Mononuclear cell (primary cell): ENCODE data around the gene PSMA7. TPM values are rescaled to one million over a fixed set of nuclear protein-coding genes. Genes with fewer than 3 reads are reported as not detected.

Experiments used
- H3K27me3 ChIP-seq: 2 replicates; pipeline ENCODE4 v1.6.0; 2011; ENCODE audit warnings: low read length, control low read depth; ENCODE audit not compliant: insufficient read depth
- H3K4me1 ChIP-seq: 2 replicates; pipeline ENCODE4 v1.5.1; 2011; ENCODE audit warnings: mild to moderate bottlenecking, low read length, control low read depth; ENCODE audit not compliant: insufficient read depth
- H3K4me3 ChIP-seq: 2 replicates; pipeline ENCODE4 v1.5.1; 2011; ENCODE audit warnings: mild to moderate bottlenecking, low read length, moderate library complexity
- H3K9me3 ChIP-seq: 2 replicates; pipeline ENCODE4 v1.5.1; 2011; ENCODE audit warnings: low read depth, mild to moderate bottlenecking, control low read depth, low read length
- total RNA-seq: library from RNA; depleted of rRNA; stranded (reverse); fragments of >200 nt; gene quantifications from one replicate; pipeline ENCODE4 v1.2.3, GENCODE V29; 2012

The PSMA7 gene
- total RNA-seq, 1 donor = 118 TPM

DNA sequence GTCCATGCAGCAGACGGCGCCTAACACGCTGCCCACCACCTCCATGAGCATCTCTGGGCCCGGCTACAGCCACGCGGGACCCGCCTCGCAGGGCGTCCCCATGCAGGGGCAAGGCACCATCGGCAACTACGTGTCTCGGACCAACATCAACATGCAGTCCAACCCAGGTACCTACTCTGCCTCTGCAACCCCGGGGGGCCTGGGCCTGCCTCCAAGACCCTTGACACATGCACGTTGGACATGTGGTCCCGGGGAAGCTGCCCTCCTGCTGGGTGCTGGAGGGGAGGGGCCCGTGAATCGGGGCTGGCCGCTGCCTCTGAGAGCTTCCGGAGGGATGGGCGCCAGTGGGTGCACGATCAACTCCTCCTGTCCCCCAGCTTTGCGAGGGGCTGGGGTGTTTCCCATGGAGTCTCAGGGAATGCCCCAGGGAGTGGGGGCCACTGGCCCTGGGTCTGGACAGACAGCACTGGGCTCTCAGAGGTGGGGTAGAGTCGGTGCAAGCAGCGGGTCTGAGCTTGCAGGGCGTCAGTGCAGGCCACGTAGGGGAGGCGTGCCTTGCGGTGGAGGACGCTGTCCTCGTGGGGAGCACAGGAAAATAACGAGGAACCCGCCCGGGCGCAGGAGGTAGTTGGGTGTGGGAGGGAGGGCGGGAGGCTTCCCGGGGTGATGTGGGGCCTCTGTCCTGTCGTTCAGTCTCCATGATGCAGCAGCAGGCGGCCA lies 19.7 kb upstream of the PSMA7 start:
- Histone ChIP-seq H3K27me3 (no peaks in the 10 kb centered on the region), H3K9me3 (no peaks in the 10 kb centered on the region), H3K4me1 (no peaks in the 10 kb centered on the region), H3K4me3 (no peak overlapping the region)

DNA sequence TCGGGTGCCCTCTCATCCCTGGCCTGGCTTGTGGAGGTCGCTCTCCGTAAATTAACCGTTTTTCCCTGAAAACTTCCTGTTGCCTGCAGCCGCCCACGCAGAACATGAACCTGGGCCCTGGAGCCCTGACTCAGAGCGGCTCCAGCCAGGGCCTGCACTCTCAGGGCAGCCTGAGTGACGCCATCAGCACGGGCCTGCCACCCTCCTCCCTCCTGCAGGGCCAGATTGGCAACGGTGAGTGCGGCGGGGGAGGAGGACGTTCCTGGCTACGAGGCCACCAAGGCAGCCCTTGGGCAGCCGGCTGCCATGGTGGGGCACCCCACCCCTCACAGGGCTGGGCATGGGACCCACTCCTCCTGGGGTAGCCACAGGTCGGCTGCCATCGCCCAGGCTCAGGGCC lies 18.2 kb upstream of the PSMA7 start:
- no peaks in the 10 kb centered on the region for H3K27me3 ChIP-seq
- H3K4me1 ChIP-seq = peaks cover 4% of the 10 kb centered on the region
- no peaks in the 10 kb centered on the region for H3K9me3 ChIP-seq
- H3K4me3 ChIP-seq = no peak overlapping the region

DNA sequence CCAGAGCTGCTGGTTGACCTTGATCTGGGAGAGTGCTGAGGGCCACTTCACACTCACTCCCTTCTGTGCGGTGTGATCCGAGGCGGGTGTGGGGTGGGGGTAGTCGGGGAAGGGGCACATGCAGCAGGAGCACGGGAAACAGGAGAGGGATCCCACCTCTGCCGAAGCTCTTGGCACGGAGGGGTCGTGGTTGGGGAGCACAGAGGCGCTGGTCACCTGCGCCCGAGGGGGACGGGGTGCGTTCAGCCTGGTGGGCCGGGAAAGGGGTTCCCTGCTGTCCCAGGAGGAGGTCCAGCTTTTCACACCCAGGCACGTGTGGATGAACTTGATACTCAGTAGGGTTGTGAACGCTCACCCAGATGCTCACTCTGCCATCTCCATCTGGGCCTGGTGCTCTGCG lies 17.7 kb upstream of the PSMA7 start:
- Histone ChIP-seq H3K4me1 (peaks cover 4% of the 10 kb centered on the region), H3K27me3 (no peaks in the 10 kb centered on the region), H3K9me3 (no peaks in the 10 kb centered on the region), H3K4me3 (no peak overlapping the region)

DNA sequence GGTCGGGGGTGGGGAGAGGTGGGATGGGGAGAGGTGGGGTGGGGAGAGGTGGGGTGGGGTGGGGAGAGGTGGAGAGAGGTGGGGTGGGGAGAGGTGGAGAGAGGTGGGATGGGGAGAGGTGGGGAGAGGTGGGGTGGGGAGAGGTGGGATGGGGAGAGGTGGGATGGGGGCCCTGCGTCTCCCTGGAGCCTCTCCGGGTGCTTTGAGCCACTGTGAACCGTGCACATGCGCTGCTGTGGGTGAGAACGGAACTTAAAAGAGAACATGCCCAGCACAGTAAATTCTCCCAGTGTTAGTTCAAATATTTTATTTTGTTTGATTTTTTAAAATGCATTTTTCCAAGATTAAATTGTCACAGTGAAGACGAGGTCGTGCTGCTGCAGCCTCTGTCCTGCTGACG lies 17.1 kb upstream of the PSMA7 start:
- Histone ChIP-seq H3K4me1 (peaks cover 4% of the 10 kb centered on the region), H3K27me3 (no peaks in the 10 kb centered on the region), H3K4me3 (no peak overlapping the region), H3K9me3 (no peaks in the 10 kb centered on the region)

DNA sequence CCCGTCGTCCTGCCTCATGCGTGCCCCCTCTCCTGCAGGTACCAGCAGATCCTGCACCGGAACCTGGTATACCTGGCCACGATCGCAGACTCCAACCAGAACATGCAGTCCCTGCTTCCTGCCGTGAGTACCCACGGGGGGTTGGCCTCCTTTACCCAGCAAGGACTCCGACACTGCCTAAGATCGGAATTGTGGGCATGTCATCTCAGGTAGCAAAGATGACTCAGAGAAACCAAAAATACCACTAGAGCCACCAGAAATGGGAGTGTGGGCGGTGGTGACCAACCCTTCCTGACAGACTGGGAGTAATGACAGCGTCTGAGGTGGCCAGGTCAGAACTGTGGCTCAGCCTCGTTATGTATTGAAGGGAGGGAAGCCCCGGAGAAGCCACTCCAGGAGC lies 16.6 kb upstream of the PSMA7 start:
- Histone ChIP-seq H3K4me3 (no peak overlapping the region), H3K9me3 (no peaks in the 10 kb centered on the region), H3K27me3 (no peaks in the 10 kb centered on the region), H3K4me1 (peaks cover 4% of the 10 kb centered on the region)

DNA sequence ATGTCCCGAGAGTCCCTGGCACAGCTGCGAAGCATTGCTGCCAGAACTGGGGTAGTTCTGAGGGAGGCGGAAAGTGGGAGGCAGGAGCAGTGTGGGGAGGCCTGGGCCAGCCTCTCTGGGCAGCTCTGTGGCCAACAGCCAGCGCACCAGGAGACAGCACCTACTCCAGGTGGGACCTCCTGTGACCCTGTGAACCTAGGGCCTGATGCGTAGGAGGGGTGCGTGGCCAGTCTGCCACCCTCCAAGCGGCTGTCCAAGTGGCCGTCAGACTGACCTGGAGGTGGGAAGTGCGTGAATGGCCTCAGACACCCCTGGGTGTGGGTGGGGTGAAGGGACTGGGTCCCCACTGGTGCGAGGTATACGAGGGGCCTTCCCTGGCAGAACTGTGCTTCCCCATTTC lies 15.9 kb upstream of the PSMA7 start:
- Histone ChIP-seq H3K27me3 (no peaks in the 10 kb centered on the region), H3K9me3 (no peaks in the 10 kb centered on the region), H3K4me1 (peaks cover 4% of the 10 kb centered on the region), H3K4me3 (no peak overlapping the region)

DNA sequence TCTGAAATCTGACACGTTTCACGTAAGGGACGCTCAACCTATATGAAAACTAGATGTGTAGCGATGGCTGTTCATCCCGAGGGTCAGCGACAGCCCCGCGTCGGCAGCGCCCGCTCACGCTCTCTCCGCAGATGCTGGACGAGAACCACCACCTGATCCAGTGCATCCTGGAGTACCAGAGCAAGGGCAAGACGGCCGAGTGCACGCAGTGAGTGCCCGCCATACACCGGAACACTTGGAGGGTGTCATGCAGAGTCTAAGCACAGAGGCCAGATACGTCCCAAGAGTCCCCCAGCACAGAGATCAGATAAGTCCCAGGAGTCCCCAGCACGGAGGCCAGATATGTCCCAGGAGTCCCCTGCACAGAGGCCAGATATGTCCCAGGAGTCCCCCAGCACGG lies 15.3 kb upstream of the PSMA7 start:
- no peak overlapping the region for H3K4me3 ChIP-seq
- H3K9me3 ChIP-seq = no peaks in the 10 kb centered on the region
- H3K27me3 ChIP-seq = no peaks in the 10 kb centered on the region
- peaks cover 4% of the 10 kb centered on the region for H3K4me1 ChIP-seq

DNA sequence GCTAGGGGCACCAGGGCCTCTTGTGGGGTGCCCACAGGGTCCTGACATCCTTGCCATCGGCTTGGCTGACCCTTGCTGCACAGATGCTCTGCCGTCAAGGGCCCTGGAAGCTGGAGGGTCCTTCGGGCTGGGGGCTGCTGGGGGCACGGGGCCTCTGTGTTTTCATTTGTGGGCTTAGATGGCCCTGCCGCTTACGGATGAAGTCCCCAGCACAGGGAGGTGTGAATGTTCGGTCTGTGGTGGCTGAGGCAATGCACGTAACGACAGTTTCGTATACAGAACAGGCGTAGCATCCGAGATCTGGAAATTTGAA lies 14.8 kb upstream of the PSMA7 start:
- H3K27me3 ChIP-seq = no peaks in the 10 kb centered on the region
- no peak overlapping the region for H3K4me3 ChIP-seq
- H3K4me1 ChIP-seq = peaks cover 4% of the 10 kb centered on the region
- no peaks in the 10 kb centered on the region for H3K9me3 ChIP-seq

DNA sequence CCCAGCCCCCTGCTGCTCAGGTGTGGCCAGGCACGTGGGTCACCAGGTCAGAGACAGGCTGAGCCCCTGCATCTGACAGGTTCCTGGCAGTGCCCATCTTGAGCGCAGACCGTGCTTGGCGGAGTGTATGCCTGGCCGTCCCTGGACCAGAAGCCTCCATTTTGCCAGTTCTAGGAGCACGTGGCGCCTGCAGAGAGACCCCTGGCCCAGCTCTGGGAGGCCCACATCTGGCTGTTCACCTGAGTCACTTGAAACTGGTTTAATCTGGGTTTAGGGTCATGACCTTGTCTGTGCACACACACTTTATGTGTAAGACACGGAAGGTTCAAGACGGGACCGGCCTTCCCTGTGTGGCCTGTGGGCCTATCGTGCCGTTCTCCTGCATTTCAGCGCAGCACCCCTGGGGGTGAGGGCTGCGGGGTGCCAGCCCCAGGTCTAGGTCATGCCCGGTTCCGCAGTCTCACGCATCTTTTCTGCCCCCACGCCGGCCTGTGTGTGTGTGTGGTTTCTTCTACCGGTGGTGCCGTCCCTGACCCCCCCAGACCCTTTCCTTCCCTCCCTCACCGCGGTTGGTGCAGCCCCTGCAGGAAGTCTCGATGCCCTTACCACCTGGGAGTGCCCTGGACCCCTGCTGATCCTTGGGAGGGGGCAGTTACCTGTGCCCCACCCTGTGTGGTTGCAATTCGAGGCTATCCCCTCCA lies 14.3 kb upstream of the PSMA7 start:
- H3K9me3 ChIP-seq = no peaks in the 10 kb centered on the region
- peaks cover 4% of the 10 kb centered on the region for H3K4me1 ChIP-seq
- H3K27me3 ChIP-seq = no peaks in the 10 kb centered on the region
- no peak overlapping the region for H3K4me3 ChIP-seq

DNA sequence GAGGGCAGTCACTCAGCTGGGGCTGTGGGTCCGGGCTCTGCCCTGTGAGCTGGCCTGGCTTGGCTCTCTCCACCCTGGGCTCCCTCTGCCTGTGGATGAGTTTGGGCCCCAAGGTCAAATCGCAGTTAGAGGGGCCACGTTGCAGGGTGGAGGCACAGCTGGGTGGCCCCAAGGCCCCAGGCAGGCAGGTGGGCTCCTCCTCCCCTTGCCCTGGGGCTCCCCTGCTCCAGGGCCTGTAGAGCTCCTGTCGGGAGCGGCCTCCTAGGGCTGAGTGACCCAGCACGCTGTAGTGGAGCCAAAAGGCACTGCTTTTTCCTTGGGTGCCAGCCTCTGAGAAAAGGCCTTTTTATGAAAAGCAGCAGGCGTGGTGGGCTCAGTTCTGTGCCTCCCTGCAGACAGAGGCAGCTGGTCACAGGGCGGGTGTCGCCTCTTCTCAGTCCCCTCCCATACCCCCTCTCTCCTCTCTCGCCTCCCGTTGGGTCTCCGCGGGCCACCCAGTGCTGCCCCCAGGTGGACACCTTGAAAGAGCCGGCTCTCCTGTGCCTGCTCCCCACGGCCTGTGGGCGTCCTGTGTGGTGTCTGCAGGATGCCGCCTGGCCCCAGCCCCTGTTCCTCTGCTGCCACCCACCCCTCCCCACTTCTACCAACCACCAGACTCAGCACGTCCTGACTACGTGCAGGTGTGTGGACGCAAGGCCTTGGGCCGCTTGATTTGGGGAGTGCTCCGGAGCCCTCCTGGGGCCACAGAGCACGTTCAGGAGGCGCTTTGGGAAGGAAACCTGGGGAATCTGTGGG lies 13.6 kb upstream of the PSMA7 start:
- peaks cover 4% of the 10 kb centered on the region for H3K4me1 ChIP-seq
- H3K27me3 ChIP-seq = no peaks in the 10 kb centered on the region
- no peaks in the 10 kb centered on the region for H3K9me3 ChIP-seq
- no peak overlapping the region for H3K4me3 ChIP-seq

DNA sequence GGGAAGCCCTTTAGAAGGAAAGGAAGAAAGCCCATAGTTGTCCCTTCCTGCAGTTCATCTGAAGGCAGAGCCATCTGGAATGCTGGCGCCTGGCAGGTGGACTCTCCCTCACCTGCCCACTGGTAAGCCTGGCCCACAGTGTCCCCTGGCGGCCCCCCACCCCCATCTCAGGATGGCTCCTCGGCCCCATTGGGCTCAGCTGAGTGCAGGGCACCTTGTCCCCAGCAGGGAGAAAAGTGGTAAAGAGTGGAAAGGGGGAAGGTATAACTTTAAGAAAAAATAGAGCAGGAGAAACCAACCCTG lies 13.0 kb upstream of the PSMA7 start:
- Histone ChIP-seq H3K27me3 (no peaks in the 10 kb centered on the region), H3K9me3 (no peaks in the 10 kb centered on the region), H3K4me3 (no peak overlapping the region), H3K4me1 (peaks cover 4% of the 10 kb centered on the region)

DNA sequence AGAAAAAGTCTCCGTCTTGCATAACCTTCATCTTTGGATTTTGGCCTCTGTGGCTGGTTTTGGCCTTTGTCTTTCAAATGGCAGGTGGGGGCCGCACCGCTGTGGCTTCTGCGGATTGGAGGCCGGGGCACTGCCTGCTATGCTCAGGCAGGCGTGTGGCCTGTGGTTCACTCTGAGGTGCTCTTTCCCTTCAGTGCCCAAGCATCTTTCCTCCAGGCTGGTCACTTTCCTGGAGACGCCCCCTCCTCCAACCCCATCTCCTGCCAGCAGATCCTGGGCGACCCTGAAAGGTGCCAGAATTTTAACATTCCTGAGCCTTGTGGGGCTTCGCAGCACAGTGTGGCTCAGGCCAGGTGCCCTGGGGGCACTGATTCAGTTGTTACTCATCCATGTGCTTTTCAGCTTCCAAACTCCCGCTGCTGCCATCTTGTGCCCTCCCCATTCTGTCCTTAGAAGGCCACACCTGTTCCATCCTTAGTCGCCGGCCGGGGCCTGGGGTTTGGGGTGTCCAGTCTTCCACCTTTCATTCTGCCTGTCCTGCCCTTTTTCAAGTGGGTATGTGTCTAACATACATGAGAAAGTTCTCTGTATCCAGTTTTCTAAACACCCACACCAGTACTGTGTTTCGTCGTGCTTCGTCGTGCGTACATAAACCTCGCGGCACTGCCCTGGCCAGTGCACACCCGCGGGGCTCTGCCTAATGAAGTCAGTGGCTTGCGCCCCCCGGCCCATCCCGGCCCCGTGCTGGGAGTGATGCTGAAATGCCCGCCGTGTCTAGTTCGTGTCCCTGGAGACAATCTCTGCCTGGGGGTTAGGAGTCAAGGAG lies 12.4 kb upstream of the PSMA7 start:
- no peaks in the 10 kb centered on the region for H3K27me3 ChIP-seq
- H3K4me1 ChIP-seq = peaks cover 4% of the 10 kb centered on the region
- no peaks in the 10 kb centered on the region for H3K9me3 ChIP-seq
- no peak overlapping the region for H3K4me3 ChIP-seq

DNA sequence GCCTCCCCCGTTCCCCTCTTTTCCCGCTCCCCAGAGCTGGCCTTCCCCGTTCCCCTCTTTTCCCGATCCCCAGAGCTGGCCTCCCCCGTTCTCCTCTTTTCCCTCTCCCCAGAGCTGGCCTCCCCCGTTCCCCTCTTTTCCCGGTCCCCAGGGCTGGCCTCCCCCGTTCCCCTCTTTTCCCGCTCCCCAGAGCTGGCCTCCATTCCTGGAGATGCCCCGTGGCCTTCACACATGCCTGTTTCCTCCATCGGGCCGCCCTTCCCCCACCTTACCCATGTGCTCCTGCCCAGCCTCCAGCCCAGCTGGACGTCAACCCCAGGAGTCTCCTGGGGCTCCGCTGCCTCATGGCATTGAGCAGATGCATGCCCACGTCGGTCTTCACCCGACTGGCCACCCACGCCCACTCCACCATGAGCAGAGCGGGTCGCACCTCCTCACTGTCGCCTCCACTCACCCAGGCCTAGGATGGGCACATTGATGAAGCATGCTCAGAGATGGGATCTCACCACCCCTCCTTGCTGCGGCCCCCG lies 8.7 kb upstream of the PSMA7 start:
- Histone ChIP-seq H3K27me3 (no peaks in the 10 kb centered on the region), H3K9me3 (no peaks in the 10 kb centered on the region), H3K4me3 (no peak overlapping the region), H3K4me1 (peaks cover 4% of the 10 kb centered on the region)

DNA sequence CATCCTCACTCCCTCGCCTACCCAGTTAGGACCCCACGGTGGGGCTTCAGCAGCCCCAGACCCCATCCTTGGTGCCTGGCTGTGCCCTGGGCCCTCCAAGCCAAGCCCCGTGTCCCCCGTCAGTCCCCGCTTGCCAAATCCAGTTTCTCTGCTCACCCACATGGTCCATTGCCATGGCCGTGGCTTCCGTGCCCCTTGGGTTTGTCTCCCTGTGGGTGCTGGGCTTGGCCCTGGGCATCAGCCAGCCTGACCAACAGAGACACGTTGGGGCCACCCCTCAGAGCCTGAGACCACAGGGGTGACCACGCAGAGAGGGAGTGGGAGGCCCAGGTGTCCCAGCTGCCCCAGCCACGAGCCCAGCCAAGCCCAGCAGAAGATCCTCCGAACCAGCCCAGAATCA lies 8.0 kb upstream of the PSMA7 start:
- Histone ChIP-seq H3K4me1 (no peaks in the 10 kb centered on the region), H3K9me3 (no peaks in the 10 kb centered on the region), H3K27me3 (no peaks in the 10 kb centered on the region), H3K4me3 (no peak overlapping the region)

DNA sequence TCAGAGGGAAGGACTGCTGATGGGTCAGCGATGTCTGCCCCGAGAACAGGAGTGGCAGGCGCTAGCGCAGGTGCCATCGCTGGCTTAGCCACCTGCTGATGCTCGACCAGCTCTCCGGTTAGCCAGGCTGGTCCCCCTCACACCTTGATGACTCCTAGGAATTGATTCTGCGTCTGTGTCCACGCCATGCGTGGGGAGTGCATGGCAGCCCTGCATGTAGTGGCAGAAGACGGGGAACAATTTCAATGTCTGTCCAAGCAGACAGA lies 7.0 kb upstream of the PSMA7 start:
- H3K4me3 ChIP-seq = no peak overlapping the region
- H3K4me1 ChIP-seq = peaks cover under 1% of the 10 kb centered on the region
- H3K9me3 ChIP-seq = no peaks in the 10 kb centered on the region
- no peaks in the 10 kb centered on the region for H3K27me3 ChIP-seq
